GM12878 (cell line): ENCODE measurements around the gene AP1G2. TPM values are rescaled to one million over a fixed set of nuclear protein-coding genes. Genes with fewer than 3 reads are reported as not detected.

Experiments
- ATAC-seq: fragments of 200-7000 bp; cut with Tn5 transposase; 3 replicates; pipeline ENCODE4 v1.9.1; 2020; ENCODE audit warnings: mild to moderate bottlenecking, moderate library complexity
- BruUV-seq: library from RNA; stranded (reverse); fragments of 400-500 nt; replicated peaks from 2 replicates; lab custom pipeline; 2021; lab: Mats Ljungman, UMichigan
- CTCF ChIA-PET: fragments of 300-600 bp; sonication (Branson Sonifier 250); formaldehyde crosslinking; extraction: SDS; loops from one replicate; lab custom pipeline; 2021; ENCODE audit warnings: inconsistent platforms; lab: Yijun Ruan, JAX
- POLR2A ChIA-PET: fragments of 350-600 bp; formaldehyde crosslinking; extraction: SDS; loops from one replicate; lab custom pipeline; 2021; ENCODE audit warnings: inconsistent platforms; lab: Charles Lee
- RAD21 ChIA-PET: fragments of 300-600 bp; sonication (Branson Sonifier 250); formaldehyde crosslinking; loops from one replicate; lab custom pipeline; 2023; ENCODE audit warnings: antibody characterized with exemption; ENCODE audit not compliant: unreplicated experiment; lab: Charles Lee
- SMC1A ChIA-PET: fragments of 300-600 bp; sonication (Branson Sonifier 250); formaldehyde crosslinking; loops from one replicate; lab custom pipeline; 2023; ENCODE audit not compliant: unreplicated experiment, uncharacterized antibody; lab: Charles Lee
- DNase-seq: peaks from one replicate; pipeline ENCODE4 v3.0.0-alpha.2; 2011; ENCODE audit warnings: low read depth, low spot score
- FAIRE-seq: peaks from 3 replicates; lab custom pipeline; 2011; peaks lifted over from hg19 to GRCh38; lab: Jason Lieb, UNC
- H2AFZ ChIP-seq: 2 replicates; pipeline ENCODE4 v1.6.0; 2011; ENCODE audit warnings: low read depth, low read length, control low read depth; ENCODE audit not compliant: control insufficient read depth
- H3K27ac ChIP-seq: 2 replicates; pipeline ENCODE4 v1.5.1; 2011; ENCODE audit warnings: control low read depth; ENCODE audit not compliant: control insufficient read depth, insufficient read depth
- H3K27me3 ChIP-seq, 2 experiments: replicated peaks in 1 of 2; 2 replicates each; pipeline versions ENCODE4 v1.6.0 to v1.6.1; 2011; ENCODE audit warnings: low read length in 1 of 2; ENCODE audit not compliant: control insufficient read depth in 2 of 2, insufficient read depth in 2 of 2
- H3K36me3 ChIP-seq, 2 experiments: 2 replicates each; pipeline ENCODE4 v1.5.1; 2011; ENCODE audit warnings: low read length in 1 of 2; ENCODE audit not compliant: control insufficient read depth in 2 of 2, insufficient read depth in 2 of 2
- H3K4me1 ChIP-seq: 2 replicates; pipeline ENCODE4 v1.6.1; 2011; ENCODE audit warnings: mild to moderate bottlenecking, low read length, moderate library complexity, mixed read lengths; ENCODE audit not compliant: control insufficient read depth, insufficient read depth
- H3K4me2 ChIP-seq: 2 replicates; pipeline ENCODE4 v1.6.0; 2011; ENCODE audit warnings: control low read depth; ENCODE audit not compliant: control insufficient read depth, insufficient read depth
- H3K4me3 ChIP-seq: fragments of 200-600 bp; sonication (generic); 2 replicates; pipeline ENCODE4 v1.5.1; 2016
- H3K79me2 ChIP-seq: 2 replicates; pipeline ENCODE4 v1.6.0; 2011; ENCODE audit warnings: low read length; ENCODE audit not compliant: control insufficient read depth, insufficient read depth
- H3K9ac ChIP-seq: 2 replicates; pipeline ENCODE4 v1.8.0; 2011; ENCODE audit warnings: low read length, control low read depth, mixed read lengths; ENCODE audit not compliant: control insufficient read depth, insufficient read depth
- H3K9me3 ChIP-seq: replicated peaks from 3 replicates; pipeline ENCODE4 v1.5.1; 2011; ENCODE audit warnings: mild to moderate bottlenecking, low read length; ENCODE audit not compliant: control insufficient read depth, insufficient read depth
- H4K20me1 ChIP-seq: 2 replicates; pipeline ENCODE4 v1.6.0; 2011; ENCODE audit not compliant: control insufficient read depth, insufficient read depth
- BACH1 ChIP-seq: fragments of 450-650 bp; IDR thresholded peaks from 2 replicates; pipeline ENCODE4 v1.6.1; 2017; ENCODE audit warnings: mild to moderate bottlenecking, borderline replicate concordance
- BMI1 ChIP-seq: fragments of 450-650 bp; IDR thresholded peaks from 2 replicates; pipeline ENCODE4 v1.6.1; 2016; ENCODE audit warnings: mild to moderate bottlenecking, moderate library complexity, borderline replicate concordance
- CHD4 ChIP-seq: fragments of 200-600 bp; sonication (generic); IDR thresholded peaks from 2 replicates; pipeline ENCODE4 v1.6.1; 2016; ENCODE audit warnings: mild to moderate bottlenecking
- CREM ChIP-seq: IDR thresholded peaks from 2 replicates; pipeline ENCODE4 v1.6.1; 2014; ENCODE audit warnings: antibody characterized with exemption, low read depth
- EZH2 ChIP-seq: IDR thresholded peaks from 2 replicates; pipeline ENCODE4 v1.6.1; 2012; ENCODE audit warnings: low read depth, mild to moderate bottlenecking, control low read depth, inconsistent platforms, low read length, borderline replicate concordance; ENCODE audit not compliant: control insufficient read depth
- FOS ChIP-seq: IDR thresholded peaks from 3 replicates; pipeline ENCODE4 v1.6.1; 2011; ENCODE audit warnings: borderline replicate concordance; ENCODE audit not compliant: insufficient read length; ENCODE audit errors: extremely low read depth
- GATAD2B ChIP-seq: fragments of 450-650 bp; conservative IDR thresholded peaks from 2 replicates; pipeline ENCODE4 v1.6.1; 2017; ENCODE audit warnings: low read depth, mild to moderate bottlenecking, moderate library complexity
- KAT2A ChIP-seq: conservative IDR thresholded peaks from 2 replicates; pipeline ENCODE4 v1.6.1; 2011; ENCODE audit warnings: low read depth, low read length; ENCODE audit not compliant: control insufficient read depth
- POLR2A ChIP-seq: IDR thresholded peaks from 2 replicates; pipeline ENCODE4 v1.6.1; 2011; ENCODE audit warnings: low read depth, mild to moderate bottlenecking, low read length
- RBBP5 ChIP-seq: fragments of 200-600 bp; sonication (generic); conservative IDR thresholded peaks from 2 replicates; pipeline ENCODE4 v1.6.1; 2016
- TCF12 ChIP-seq: IDR thresholded peaks from 2 replicates; pipeline ENCODE4 v1.6.1; 2011; ENCODE audit warnings: low read depth, mild to moderate bottlenecking, low read length
- YY1 ChIP-seq: IDR thresholded peaks from 2 replicates; pipeline ENCODE4 v1.6.1; 2011; ENCODE audit warnings: low read depth, mild to moderate bottlenecking, low read length
- WGBS: methylation state at CpG from one replicate; pipeline ENCODE4 v1.1.6; 2016; ENCODE audit warnings: low lambda C conversion rate; ENCODE audit not compliant: insufficient replicate concordance, insufficient coverage; ENCODE audit errors: missing lambda C conversion rate; 5-methylcytosine and 5-hydroxymethylcytosine counted together
- in situ Hi-C: fragments of 300-500 bp; cut with MboI; formaldehyde crosslinking; loops from 9 replicates; pipeline ENCODE4 v1.14.3; 2018; ENCODE audit warnings: mixed read lengths
- intact Hi-C: fragments of 100-400 bp; cut with micrococcal nuclease; formaldehyde crosslinking; loops from one replicate; pipeline ENCODE4 v1.14.2; 2022; ENCODE audit not compliant: unreplicated experiment
- polyA plus RNA-seq, 11 experiments: library from polyadenylated mRNA; depleted of rRNA in 4 of 11; unstranded in 6 of 11; stranded (reverse) in 5 of 11; fragments of >200 nt; fragmentation: Nextera tagmentation in 4 of 11; fragmentation: Illumina TruSeq in 1 of 11; extraction: Ambion mirVana in 4 of 11; extraction: Trizol in 1 of 11; gene quantifications; 1 replicate in 1 of 11; 2 replicates in 10 of 11; pipeline versions ENCODE4 v1.2.1 to v1.2.3, GENCODE V29; 2011 to 2016; ENCODE audit warnings: inconsistent platforms in 2 of 11, missing spikeins in 2 of 11, low read depth in 1 of 11
- total RNA-seq, 4 experiments: library from RNA; depleted of rRNA in 3 of 4; stranded (reverse); fragments of >200 nt in 3 of 4; fragmentation: Illumina TruSeq in 1 of 4; extraction: Trizol in 1 of 4; gene quantifications; 2 replicates each; pipeline versions ENCODE4 v1.2.1 to v1.2.3, GENCODE V29; 2013 to 2021

AP1G2 gene
- total and polyA plus RNA-seq, 10 of the 15 experiments (the other 5 are each of a cell fraction or from before 2014, with no cell fraction given), result 41.5 to 146 (median 103) TPM

DNA sequence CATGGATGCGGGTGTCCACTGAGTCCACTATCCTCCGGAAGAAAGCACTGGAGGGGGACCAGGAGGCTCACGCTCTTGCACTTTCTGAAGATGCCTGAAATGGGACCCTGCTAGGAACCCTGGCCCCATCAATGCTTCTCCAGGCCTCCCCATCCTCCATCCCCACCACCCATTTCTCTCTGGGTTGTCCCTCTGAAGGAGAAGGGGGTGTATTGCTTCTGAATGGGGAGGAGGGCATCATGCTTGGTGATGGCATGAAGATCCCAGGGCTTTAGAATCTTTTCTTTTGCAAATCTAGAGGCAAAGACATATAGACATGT, 11.7 kb upstream of the AP1G2 start:
- ChIA-PET POLR2A (no interaction called here), SMC1A (interaction anchor here (2.1 kb wide), 1 partner anchor 10 kb away, joined by 9 read pairs; no protein-coding TSS in a partner anchor), CTCF (interaction anchor here (0.6 to 1.4 kb wide), 2 partner anchors 11 to 663 kb away, joined by 3 read pairs; partner anchors contain the start of gene TINF2), RAD21 (no interaction called here)
- H3K36me3 ChIP-seq, result no peaks in the 10 kb centered on the region
- H3K9ac ChIP-seq, result no peak overlapping the region
- no peak for TF ChIP-seq TCF12
- no peak for TF ChIP-seq EZH2
- no peak for TF ChIP-seq CHD4
- no peak for TF ChIP-seq RBBP5
- TF ChIP-seq KAT2A, result no peak
- no peak for TF ChIP-seq GATAD2B
- TF ChIP-seq YY1, result no peak
- TF ChIP-seq POLR2A, result no peak
- TF ChIP-seq CREM, result no peak
- TF ChIP-seq BACH1, result no peak
- no peak for TF ChIP-seq BMI1
- TF ChIP-seq FOS, result no peak
- no peak for FAIRE-seq
- H3K27me3 ChIP-seq, result peaks cover 2% of the 10 kb centered on the region in 2 experiments; a peak in 2 of 4 replicates
- no peak overlapping the region for H3K4me2 ChIP-seq
- WGBS, result 66% methylated on average over 3 of the region's 3 CpGs
- H3K9me3 ChIP-seq, result no peaks in the 10 kb centered on the region
- H3K4me3 ChIP-seq, result no peak overlapping the region
- H2AFZ ChIP-seq, result no peak overlapping the region
- no TSS peak for BruUV-seq
- no peak overlapping the region for H3K27ac ChIP-seq
- no peak for DNase-seq
- no peak for ATAC-seq
- no peaks in the 10 kb centered on the region for H3K79me2 ChIP-seq
- peaks cover 2% of the 10 kb centered on the region; the same call in 1 of the 2 replicates for H3K4me1 ChIP-seq
- intact Hi-C loops (no loop called here), in situ Hi-C loops (no loop called here)
- no peaks in the 10 kb centered on the region for H4K20me1 ChIP-seq
